ENCODE results near the gene UVRAG. TPM values are rescaled to one million over a fixed set of nuclear protein-coding genes. Genes with fewer than 3 reads are reported as not detected.

UVRAG gene
- total and polyA plus RNA-seq, 2 of the 4 experiments (the other 2 are of a cell fraction): 5.6 to 10.9 TPM

- TF ChIP-seq CTCF (conservative IDR thresholded peaks at IDR 0.05; ENCODE audit: low read depth, low read length) (no peak), FOS (IDR thresholded peaks at IDR 0.05; ENCODE audit: low read depth, low read length) (no peak), ELK1 (IDR thresholded peaks at IDR 0.05; ENCODE audit: borderline replicate concordance, low read depth, low read length) (no peak), CHD1 (IDR thresholded peaks at IDR 0.05; ENCODE audit: low read depth, low read length) (no peak), BHLHE40 (IDR thresholded peaks at IDR 0.05; ENCODE audit: low read depth, low read length) (no peak), POLR2A (IDR thresholded peaks at IDR 0.05; ENCODE audit: low read depth, low read length) (no peak), RFX5 (IDR thresholded peaks at IDR 0.05; ENCODE audit: low read depth, low read length) (no peak), RCOR1 (IDR thresholded peaks at IDR 0.05; ENCODE audit: insufficient replicate concordance, low read length) (no peak), NFE2L2 (IDR thresholded peaks at IDR 0.05; ENCODE audit: low read depth, low read length) (no peak), USF2 (IDR thresholded peaks at IDR 0.05; ENCODE audit: low read depth, low read length) (no peak), MXI1 (IDR thresholded peaks at IDR 0.05; ENCODE audit: borderline replicate concordance, low read depth, low read length) (no peak), MAFK (IDR thresholded peaks at IDR 0.05; ENCODE audit: low read depth, low read length) (no peak), CEBPB (IDR thresholded peaks at IDR 0.05; ENCODE audit: low read depth, low read length) (no peak), RAD21 (IDR thresholded peaks at IDR 0.05; ENCODE audit: low read length) (no peak), SMC3 (IDR thresholded peaks at IDR 0.05; ENCODE audit: low read depth, low read length) (no peak), MAZ (IDR thresholded peaks at IDR 0.05; ENCODE audit: borderline replicate concordance, low read depth, low read length) (no peak)
- in situ Hi-C loops (cut with MboI; ENCODE audit: low sequenced_read_pairs): no loop called here
- ATAC-seq (ENCODE audit: low read depth): no peak
Observed at GRCh38 chr11:75853971-75854370, 39.0 kb downstream of the UVRAG start.

More at GRCh38 chr11:75853971-75854370, 39.0 kb downstream of the UVRAG start:
- Histone ChIP-seq H2BK5ac (ENCODE audit: low read depth, low read length, poor library complexity, severe bottlenecking) (no peak overlapping the region), H3K36me3 (ENCODE audit: control insufficient read depth, insufficient read depth, low read length) (no peaks in the 10 kb centered on the region), H3K9me3 (ENCODE audit: control insufficient read depth, insufficient read depth, low read length) (no peaks in the 10 kb centered on the region), H4K91ac (ENCODE audit: insufficient read depth, low read depth, low read length) (no peak overlapping the region), H2AFZ (replicated peaks; ENCODE audit: low read length, poor library complexity) (no peak overlapping the region), H2BK120ac (ENCODE audit: low read depth, low read length) (no peak overlapping the region), H4K8ac (ENCODE audit: low read depth in 2 of 2, low read length in 2 of 2) (no peak overlapping the region), H3K4me3 (ENCODE audit: insufficient read depth, low read depth, low read length) (no peak overlapping the region), H2BK20ac (ENCODE audit: low read depth, low read length) (no peak overlapping the region), H4K20me1 (ENCODE audit: insufficient read depth, low read length) (no peaks in the 10 kb centered on the region; the same call in 1 of the 2 replicates), H3K4ac (ENCODE audit: low read depth, low read length) (no peak overlapping the region), H3K18ac (ENCODE audit: low read depth, low read length) (no peak overlapping the region), H3K79me1 (ENCODE audit: low read depth in 1 of 2, low read length in 2 of 2) (peaks cover 25 to 28% of the 10 kb centered on the region in 2 experiments), H3K27me3 (ENCODE audit: control insufficient read depth, insufficient read depth, low read length) (no peaks in the 10 kb centered on the region), H2AK5ac (ENCODE audit: low read depth, low read length) (no peak overlapping the region), H2AK9ac (replicated peaks; ENCODE audit: low read depth, low read length, poor library complexity) (no peak overlapping the region), H3K9me1 (ENCODE audit: insufficient read depth, low read length) (no peaks in the 10 kb centered on the region), H4K5ac (ENCODE audit: low read depth, low read length) (no peak overlapping the region), H3K14ac (replicated peaks; ENCODE audit: low read depth, low read length) (no peak overlapping the region), H3K27ac (ENCODE audit: insufficient read depth, low read length) (no peak overlapping the region), H2BK15ac (ENCODE audit: low read depth, low read length) (no peak overlapping the region), H3K56ac (ENCODE audit: extremely low read depth, insufficient read depth, low read length) (no peak overlapping the region), H3K4me2 (ENCODE audit: low read depth, low read length) (no peak overlapping the region), H3K4me1 (ENCODE audit: control insufficient read depth, insufficient read depth, low read length) (no peaks in the 10 kb centered on the region; the same call in 1 of the 2 replicates), H3K9ac (ENCODE audit: low read depth, low read length) (no peak overlapping the region), H3K23ac (ENCODE audit: low read depth, low read length) (no peak overlapping the region)
- ChIA-PET POLR2A (ENCODE audit: unreplicated experiment) (no interaction called here), CTCF (no interaction called here)
- dilution Hi-C loops (cut with HindIII; ENCODE audit: low sequenced_read_pairs, unreplicated experiment): no loop called here
- intact Hi-C loops (cut with micrococcal nuclease): no loop called here
- BruUV-seq (replicated peaks): no TSS peak
- no peak for DNase-seq
- no CpG with 5 or more reads among the region's 1 CpG for WGBS, 2 experiments (ENCODE audit: extremely low coverage in 2 of 2, insufficient read length in 1 of 2)

Measured in IMR-90 (cell line).